Muscle of arm (tissue), 12 donors: Measurements from ENCODE around the gene FAH. TPM values are rescaled to one million over a fixed set of nuclear protein-coding genes. Genes with fewer than 3 reads are reported as not detected.

Experiments used
- DNase-seq: peaks from one replicate; pipeline ENCODE4 v3.0.0-alpha.2; 2013
- polyA plus RNA-seq, 12 donors: library from polyadenylated mRNA; unstranded; fragments of 120-200 nt; gene quantifications; one replicate each; pipeline ENCODE4 v1.2.1, GENCODE V29; 2013; ENCODE audit not compliant: insufficient read length in 12 of 12

Gene FAH
- polyA plus RNA-seq, 12 donors: 9.2 to 17.2 (median 11.7) TPM; not detected in 2

DNA sequence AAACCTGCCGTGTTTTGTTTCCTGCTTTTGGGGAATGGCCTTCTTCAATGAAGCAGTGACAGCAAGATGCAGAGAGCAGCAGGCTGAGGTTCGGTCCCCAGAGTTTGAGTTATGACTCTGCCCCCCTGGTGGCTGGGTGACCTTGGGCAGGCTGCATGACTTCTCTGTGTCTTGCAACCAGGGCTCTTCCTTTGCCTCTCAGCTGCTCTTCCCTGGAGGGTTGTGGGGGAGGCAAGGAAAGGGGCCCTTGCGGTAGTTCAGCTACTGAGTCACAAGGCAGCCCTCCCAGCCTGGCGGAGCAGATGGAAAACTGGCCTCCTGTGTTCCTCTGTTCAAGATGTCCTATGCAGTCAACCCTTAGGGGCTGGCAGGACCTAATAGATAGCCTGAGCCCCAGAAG lies 82.1 kb downstream of the FAH start:
- DNase-seq: no peak

Other genes with a start within 250 kb of the FAH start
- gene BCL2A1, start 181.8 kb upstream of the FAH start, polyA plus RNA-seq: 1 to 10 TPM in 3 of 12 donors, under 1 TPM in 5, not detected in 4; 0.33 to 2.3 (median 0.47) TPM
- 100 to 1,000 TPM in 10 of 12 donors, 10 to 100 TPM in 2; 96.8 to 736 (median 114) TPM for gene ZFAND6, start 93.3 kb upstream of the FAH start, polyA plus RNA-seq
- gene CTXND1, start 99.2 kb downstream of the FAH start, polyA plus RNA-seq: 1 to 10 TPM in 5 of 12 donors, under 1 TPM in 6, not detected in 1; 0.69 to 2.1 (median 0.93) TPM